ENCODE data around the gene DDIT4. TPM values are rescaled to one million over a fixed set of nuclear protein-coding genes. Genes with fewer than 3 reads are reported as not detected.
"Not testable (repeated sequence)": the region's sequence is repeated elsewhere in the genome, so short reads cannot be mapped to it uniquely, and the experiment has no call there.

The DDIT4 gene, protein sequence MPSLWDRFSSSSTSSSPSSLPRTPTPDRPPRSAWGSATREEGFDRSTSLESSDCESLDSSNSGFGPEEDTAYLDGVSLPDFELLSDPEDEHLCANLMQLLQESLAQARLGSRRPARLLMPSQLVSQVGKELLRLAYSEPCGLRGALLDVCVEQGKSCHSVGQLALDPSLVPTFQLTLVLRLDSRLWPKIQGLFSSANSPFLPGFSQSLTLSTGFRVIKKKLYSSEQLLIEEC
- 20.7 and 39.6 TPM in 2 replicates for total RNA-seq (2021)
- Bru-seq, nascent RNA: percentile 75 among the genes with signal in this experiment
- BruChase-seq, experiment 1, labeled RNA remaining after a 2-hour chase: percentile 72 among the genes with signal in this experiment
- percentile 69 among the genes with signal in this experiment for BruChase-seq, experiment 2, labeled RNA remaining after a 6-hour chase
- long read RNA-seq, transcript DDIT4-201 (3 exons, 1,748 nt): major isoform, 50 of 59 reads
- long read RNA-seq, partial matches to known transcripts: 0 of 59 reads
- long read RNA-seq, other reads (novel, unspliced or antisense): 6 of 59 reads

- intact Hi-C loops (cut with micrococcal nuclease; ENCODE audit: unreplicated experiment): loop anchor here (5.0 kb wide), 1 partner anchor 49 kb away; no protein-coding TSS in a partner anchor
- Histone ChIP-seq H3K27ac (ENCODE audit: low read depth, low read length, poor library complexity, severe bottlenecking) (peak within 1 kb of the TSS; percentile 95), H3K27me3 (replicated peaks; ENCODE audit: insufficient read depth, low read depth, low read length, poor library complexity) (no peaks in the 10 kb centered on the region), H3K4me1 (ENCODE audit: insufficient read depth, low read length, poor library complexity, severe bottlenecking) (peaks cover 33% of the 10 kb centered on the region), H3K9me3 (ENCODE audit: low read depth, low read length, poor library complexity, severe bottlenecking) (no peaks in the 10 kb centered on the region), H3K4me3 (ENCODE audit: low read depth, low read length, poor library complexity, severe bottlenecking) (peak within 1 kb of the TSS; percentile 86), H3K36me3 (ENCODE audit: insufficient read depth, low read length, poor library complexity, severe bottlenecking) (peaks cover 18% of the 10 kb centered on the region)
- TF ChIP-seq, protein P1, sequence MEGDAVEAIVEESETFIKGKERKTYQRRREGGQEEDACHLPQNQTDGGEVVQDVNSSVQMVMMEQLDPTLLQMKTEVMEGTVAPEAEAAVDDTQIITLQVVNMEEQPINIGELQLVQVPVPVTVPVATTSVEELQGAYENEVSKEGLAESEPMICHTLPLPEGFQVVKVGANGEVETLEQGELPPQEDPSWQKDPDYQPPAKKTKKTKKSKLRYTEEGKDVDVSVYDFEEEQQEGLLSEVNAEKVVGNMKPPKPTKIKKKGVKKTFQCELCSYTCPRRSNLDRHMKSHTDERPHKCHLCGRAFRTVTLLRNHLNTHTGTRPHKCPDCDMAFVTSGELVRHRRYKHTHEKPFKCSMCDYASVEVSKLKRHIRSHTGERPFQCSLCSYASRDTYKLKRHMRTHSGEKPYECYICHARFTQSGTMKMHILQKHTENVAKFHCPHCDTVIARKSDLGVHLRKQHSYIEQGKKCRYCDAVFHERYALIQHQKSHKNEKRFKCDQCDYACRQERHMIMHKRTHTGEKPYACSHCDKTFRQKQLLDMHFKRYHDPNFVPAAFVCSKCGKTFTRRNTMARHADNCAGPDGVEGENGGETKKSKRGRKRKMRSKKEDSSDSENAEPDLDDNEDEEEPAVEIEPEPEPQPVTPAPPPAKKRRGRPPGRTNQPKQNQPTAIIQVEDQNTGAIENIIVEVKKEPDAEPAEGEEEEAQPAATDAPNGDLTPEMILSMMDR (conservative IDR thresholded peaks at IDR 0.05; ENCODE audit: low read depth, low read length): no peak
- TF ChIP-seq EZH2 (IDR thresholded peaks at IDR 0.05; ENCODE audit: borderline replicate concordance, low read depth, low read length, poor library complexity, severe bottlenecking): no peak
- peak; percentile 99 for DNase-seq (ENCODE audit: low spot score)
- POLR2A ChIA-PET (ENCODE audit: low non-redundant PET): interaction anchor here (0.5 to 1.0 kb wide), 13 partner anchors 11 to 58 kb away, joined by 3 to 17 read pairs (median 4); no protein-coding TSS in a partner anchor
- no TSS peak for BruUV-seq (replicated peaks)
- CTCF ChIA-PET: interaction anchor here (0.7 kb wide), 1 partner anchor 53 kb away, joined by 3 read pairs; no protein-coding TSS in a partner anchor
Observed at GRCh38 chr10:72273410-72274212, at the start of gene DDIT4. TSS of gene DDIT4 (plus strand) at chr10:72273924. CDS start at chr10:72274217, 293 bp downstream.

- not testable (repeated sequence) for H3K4me3 ChIP-seq (ENCODE audit: low read depth, low read length, poor library complexity, severe bottlenecking); H3K27ac ChIP-seq (ENCODE audit: low read depth, low read length, poor library complexity, severe bottlenecking); BruUV-seq (replicated peaks); H3K27me3 ChIP-seq (replicated peaks; ENCODE audit: insufficient read depth, low read depth, low read length, poor library complexity); DNase-seq (ENCODE audit: low spot score); H3K36me3 ChIP-seq (ENCODE audit: insufficient read depth, low read length, poor library complexity, severe bottlenecking); H3K9me3 ChIP-seq (ENCODE audit: low read depth, low read length, poor library complexity, severe bottlenecking)
- ChIA-PET CTCF (interaction anchor here (1.5 kb wide), 1 partner anchor 98 kb away, joined by 6 read pairs; no protein-coding TSS in a partner anchor), POLR2A (ENCODE audit: low non-redundant PET) (interaction anchor here (1.2 kb wide), 1 partner anchor 19 kb away, joined by 3 read pairs; no protein-coding TSS in a partner anchor)
- peaks cover 33% of the 10 kb centered on the region for H3K4me1 ChIP-seq (ENCODE audit: insufficient read depth, low read length, poor library complexity, severe bottlenecking)
- intact Hi-C loops (cut with micrococcal nuclease; ENCODE audit: unreplicated experiment): loop anchor here (5.0 to 10.0 kb wide), 4 partner anchors 97 to 269 kb away; no protein-coding TSS in a partner anchor
Observed at GRCh38 chr10:72224191-72224590, 49.5 kb upstream of the DDIT4 start.

DNA sequence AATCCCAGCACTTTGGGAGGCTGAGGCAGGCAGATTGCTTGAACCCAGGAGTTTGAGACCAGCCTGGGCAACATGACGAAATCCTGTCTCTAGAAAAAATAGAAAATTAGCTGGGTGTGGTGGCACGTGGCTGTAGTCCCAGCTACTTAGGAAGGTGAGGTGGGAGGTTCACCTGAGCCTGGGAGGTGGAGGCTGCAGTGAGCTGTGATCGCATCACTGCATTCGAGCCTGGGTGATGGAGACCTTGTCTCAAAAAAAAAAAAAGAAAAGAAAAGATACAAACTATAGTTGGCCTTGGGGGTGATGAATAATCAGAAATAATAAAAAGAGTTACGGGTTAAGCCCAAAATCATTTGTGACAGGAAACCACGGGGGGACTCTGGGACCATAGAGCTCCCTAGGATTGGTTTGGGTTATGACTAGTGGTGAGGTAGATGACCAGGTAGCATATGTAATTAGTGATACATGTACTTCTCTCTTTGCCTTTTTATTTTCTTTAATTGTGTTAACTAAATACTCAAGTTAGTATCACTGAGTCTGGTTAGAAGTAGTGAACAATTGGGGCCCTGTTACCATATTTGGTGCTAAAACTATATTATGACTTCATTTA is 47.2 kb upstream of the DDIT4 start:
- ChIA-PET CTCF (no interaction called here), POLR2A (ENCODE audit: low non-redundant PET) (no interaction called here)
- DNase-seq (ENCODE audit: low spot score): no peak
- Histone ChIP-seq H3K36me3 (ENCODE audit: insufficient read depth, low read length, poor library complexity, severe bottlenecking) (peaks cover 6% of the 10 kb centered on the region), H3K4me1 (ENCODE audit: insufficient read depth, low read length, poor library complexity, severe bottlenecking) (peaks cover 37% of the 10 kb centered on the region), H3K4me3 (ENCODE audit: low read depth, low read length, poor library complexity, severe bottlenecking) (no peak overlapping the region), H3K27ac (ENCODE audit: low read depth, low read length, poor library complexity, severe bottlenecking) (no peak overlapping the region), H3K27me3 (replicated peaks; ENCODE audit: insufficient read depth, low read depth, low read length, poor library complexity) (no peaks in the 10 kb centered on the region), H3K9me3 (ENCODE audit: low read depth, low read length, poor library complexity, severe bottlenecking) (no peaks in the 10 kb centered on the region)
- intact Hi-C loops (cut with micrococcal nuclease; ENCODE audit: unreplicated experiment): loop anchor here (10.0 kb wide), 2 partner anchors 98 to 272 kb away; no protein-coding TSS in a partner anchor
- TF ChIP-seq EZH2 (IDR thresholded peaks at IDR 0.05; ENCODE audit: borderline replicate concordance, low read depth, low read length, poor library complexity, severe bottlenecking): no peak
- TF ChIP-seq, protein P1 (conservative IDR thresholded peaks at IDR 0.05; ENCODE audit: low read depth, low read length): no peak
- no TSS peak for BruUV-seq (replicated peaks)

Data from A673 (cell line).